ENCODE measurements around the gene ISM2.

The ISM2 gene

DNA sequence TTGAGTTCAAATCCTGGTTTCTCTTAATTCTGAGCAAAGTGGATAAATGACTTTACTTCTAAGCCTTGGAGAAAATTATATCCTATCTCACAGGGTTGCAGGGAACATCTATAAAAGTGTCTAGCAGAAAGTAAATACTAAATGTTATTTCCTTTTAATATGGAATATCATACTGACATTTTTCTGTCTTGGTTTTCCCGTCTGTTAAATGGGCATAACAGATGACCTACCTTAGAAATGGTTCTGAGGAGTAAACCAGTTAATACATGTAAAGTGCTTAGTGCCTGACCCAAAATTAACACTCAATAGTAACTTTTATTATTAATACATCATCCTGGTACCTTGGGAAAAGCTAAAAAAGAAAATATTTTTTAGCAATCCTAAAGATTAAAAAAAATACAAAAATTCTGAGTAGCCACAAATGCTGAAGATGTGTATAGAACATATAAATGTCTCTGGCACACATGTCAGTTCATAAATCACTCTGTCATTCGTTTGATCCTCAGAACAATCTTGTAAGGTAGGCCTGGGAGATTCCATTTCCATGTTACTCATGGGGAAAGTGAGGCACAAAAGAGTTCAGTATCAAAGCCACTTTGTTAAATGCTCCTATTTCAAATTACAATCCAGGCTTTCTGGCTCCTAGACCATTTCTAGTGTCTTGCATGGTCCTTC is 42.5 kb downstream of the ISM2 start:
- Histone ChIP-seq H3K9me3 (ENCODE audit: insufficient read depth, low read length) (no peaks in the 10 kb centered on the region), H3K9ac (ENCODE audit: low read length) (peak overlapping the region; percentile 90), H3K4me2 (ENCODE audit: low read length) (peak overlapping the region; percentile 96), H3K79me2 (ENCODE audit: low read length) (peaks cover 38% of the 10 kb centered on the region), H3K4me3 (ENCODE audit: low read length) (peak overlapping the region; percentile 98), H3K36me3 (replicated peaks; ENCODE audit: low read depth, low read length) (peaks cover 28% of the 10 kb centered on the region), H3K27ac (ENCODE audit: low read length) (no peak overlapping the region), H3K4me1 (ENCODE audit: low read length) (peaks cover 14% of the 10 kb centered on the region), H4K20me1 (ENCODE audit: insufficient read depth, low read length) (peaks cover 11% of the 10 kb centered on the region), H3K27me3 (ENCODE audit: low read depth, low read length) (no peaks in the 10 kb centered on the region), H2AFZ (ENCODE audit: low read depth, low read length) (no peak overlapping the region)
- TF ChIP-seq, protein P1, sequence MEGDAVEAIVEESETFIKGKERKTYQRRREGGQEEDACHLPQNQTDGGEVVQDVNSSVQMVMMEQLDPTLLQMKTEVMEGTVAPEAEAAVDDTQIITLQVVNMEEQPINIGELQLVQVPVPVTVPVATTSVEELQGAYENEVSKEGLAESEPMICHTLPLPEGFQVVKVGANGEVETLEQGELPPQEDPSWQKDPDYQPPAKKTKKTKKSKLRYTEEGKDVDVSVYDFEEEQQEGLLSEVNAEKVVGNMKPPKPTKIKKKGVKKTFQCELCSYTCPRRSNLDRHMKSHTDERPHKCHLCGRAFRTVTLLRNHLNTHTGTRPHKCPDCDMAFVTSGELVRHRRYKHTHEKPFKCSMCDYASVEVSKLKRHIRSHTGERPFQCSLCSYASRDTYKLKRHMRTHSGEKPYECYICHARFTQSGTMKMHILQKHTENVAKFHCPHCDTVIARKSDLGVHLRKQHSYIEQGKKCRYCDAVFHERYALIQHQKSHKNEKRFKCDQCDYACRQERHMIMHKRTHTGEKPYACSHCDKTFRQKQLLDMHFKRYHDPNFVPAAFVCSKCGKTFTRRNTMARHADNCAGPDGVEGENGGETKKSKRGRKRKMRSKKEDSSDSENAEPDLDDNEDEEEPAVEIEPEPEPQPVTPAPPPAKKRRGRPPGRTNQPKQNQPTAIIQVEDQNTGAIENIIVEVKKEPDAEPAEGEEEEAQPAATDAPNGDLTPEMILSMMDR (IDR thresholded peaks at IDR 0.05; ENCODE audit: low read depth, low read length): no peak
- no peak for TF ChIP-seq EZH2phosphoT487 (IDR thresholded peaks at IDR 0.05; ENCODE audit: low read depth)

DNA sequence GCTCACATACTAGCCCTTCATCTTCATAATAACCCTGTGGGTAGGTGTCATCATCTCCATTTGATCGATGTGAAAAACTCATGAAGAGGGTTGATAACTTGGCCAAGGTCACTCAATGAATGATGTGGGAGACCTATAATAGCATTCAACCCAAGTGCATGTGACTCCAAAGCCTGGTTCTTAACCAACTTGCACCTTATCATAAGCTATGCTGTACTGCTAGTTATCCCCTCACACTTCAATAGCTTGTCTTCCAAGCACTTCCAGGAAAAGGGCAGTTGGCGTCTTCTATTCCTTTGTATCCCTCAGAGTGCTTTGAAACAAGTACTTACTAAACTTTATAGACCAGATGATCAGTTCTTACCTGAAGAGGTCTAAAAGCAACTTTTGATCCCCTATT is 56.4 kb downstream of the ISM2 start:
- Histone ChIP-seq H3K9ac (ENCODE audit: low read length) (no peak overlapping the region), H3K79me2 (ENCODE audit: low read length) (no peaks in the 10 kb centered on the region), H3K27me3 (ENCODE audit: low read depth, low read length) (no peaks in the 10 kb centered on the region), H2AFZ (ENCODE audit: low read depth, low read length) (no peak overlapping the region), H3K4me3 (ENCODE audit: low read length) (no peak overlapping the region), H3K4me1 (ENCODE audit: low read length) (no peaks in the 10 kb centered on the region), H3K4me2 (ENCODE audit: low read length) (no peak overlapping the region), H3K36me3 (replicated peaks; ENCODE audit: low read depth, low read length) (peaks cover 30% of the 10 kb centered on the region), H3K27ac (ENCODE audit: low read length) (no peak overlapping the region), H4K20me1 (ENCODE audit: insufficient read depth, low read length) (no peaks in the 10 kb centered on the region), H3K9me3 (ENCODE audit: insufficient read depth, low read length) (no peaks in the 10 kb centered on the region)
- no peak for TF ChIP-seq EZH2phosphoT487 (IDR thresholded peaks at IDR 0.05; ENCODE audit: low read depth)
- TF ChIP-seq, protein P1 (IDR thresholded peaks at IDR 0.05; ENCODE audit: low read depth, low read length): no peak

DNA sequence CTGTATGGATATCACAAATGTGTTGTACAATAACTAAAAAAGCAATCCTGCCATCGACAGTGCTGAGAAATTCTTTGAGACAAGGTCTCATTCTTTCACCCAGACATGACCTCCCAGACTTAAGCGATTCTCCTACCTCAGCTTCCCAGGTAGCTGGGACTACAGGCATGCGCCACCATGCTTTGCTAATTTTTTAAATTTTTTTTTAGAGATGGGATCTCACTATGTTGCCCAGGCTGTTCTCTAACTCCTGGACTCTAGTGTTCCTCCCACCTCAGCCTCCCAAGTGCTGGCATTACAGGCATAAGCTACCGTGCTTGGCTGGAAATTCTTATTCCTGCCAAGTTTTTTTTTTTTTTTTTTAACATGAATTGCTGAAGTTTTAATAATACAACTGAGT is 58.8 kb downstream of the ISM2 start:
- H3K4me1 ChIP-seq (ENCODE audit: low read length): no peaks in the 10 kb centered on the region
- H2AFZ ChIP-seq (ENCODE audit: low read depth, low read length): no peak overlapping the region
- no peak overlapping the region for H3K4me2 ChIP-seq (ENCODE audit: low read length)
- no peak overlapping the region for H3K4me3 ChIP-seq (ENCODE audit: low read length)
- H4K20me1 ChIP-seq (ENCODE audit: insufficient read depth, low read length): no peaks in the 10 kb centered on the region
- no peaks in the 10 kb centered on the region for H3K9me3 ChIP-seq (ENCODE audit: insufficient read depth, low read length)
- no peaks in the 10 kb centered on the region for H3K27me3 ChIP-seq (ENCODE audit: low read depth, low read length)
- no peak for TF ChIP-seq EZH2phosphoT487 (IDR thresholded peaks at IDR 0.05; ENCODE audit: low read depth)
- TF ChIP-seq, protein P1 (IDR thresholded peaks at IDR 0.05; ENCODE audit: low read depth, low read length): no peak
- peaks cover 30% of the 10 kb centered on the region for H3K36me3 ChIP-seq (replicated peaks; ENCODE audit: low read depth, low read length)
- no peak overlapping the region for H3K27ac ChIP-seq (ENCODE audit: low read length)
- no peaks in the 10 kb centered on the region for H3K79me2 ChIP-seq (ENCODE audit: low read length)
- H3K9ac ChIP-seq (ENCODE audit: low read length): no peak overlapping the region

DNA sequence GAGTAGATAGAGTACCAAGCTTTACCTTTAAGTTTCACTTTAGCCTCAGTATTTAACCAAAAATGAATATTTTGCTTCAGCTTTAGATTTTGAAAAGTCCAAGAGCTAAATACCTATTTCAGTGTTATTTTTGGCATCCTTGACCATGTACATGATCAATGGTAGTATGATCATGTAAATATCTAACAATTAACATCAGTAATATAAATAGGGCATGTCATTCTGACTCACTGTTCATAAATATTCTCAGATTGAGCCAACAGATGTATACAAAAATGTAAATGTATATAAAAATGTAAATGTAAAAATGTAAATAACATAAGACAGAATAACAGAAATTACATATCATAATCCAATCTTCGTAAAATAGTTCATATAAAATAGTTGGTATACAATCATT is 60.0 kb downstream of the ISM2 start:
- H3K9me3 ChIP-seq (ENCODE audit: insufficient read depth, low read length): no peaks in the 10 kb centered on the region
- no peak overlapping the region for H3K4me3 ChIP-seq (ENCODE audit: low read length)
- no peaks in the 10 kb centered on the region for H3K27me3 ChIP-seq (ENCODE audit: low read depth, low read length)
- no peak overlapping the region for H3K9ac ChIP-seq (ENCODE audit: low read length)
- no peaks in the 10 kb centered on the region for H3K79me2 ChIP-seq (ENCODE audit: low read length)
- H2AFZ ChIP-seq (ENCODE audit: low read depth, low read length): no peak overlapping the region
- no peaks in the 10 kb centered on the region for H3K4me1 ChIP-seq (ENCODE audit: low read length)
- no peaks in the 10 kb centered on the region for H4K20me1 ChIP-seq (ENCODE audit: insufficient read depth, low read length)
- no peak for TF ChIP-seq EZH2phosphoT487 (IDR thresholded peaks at IDR 0.05; ENCODE audit: low read depth)
- TF ChIP-seq, protein P1 (IDR thresholded peaks at IDR 0.05; ENCODE audit: low read depth, low read length): no peak
- H3K36me3 ChIP-seq (replicated peaks; ENCODE audit: low read depth, low read length): peaks cover 34% of the 10 kb centered on the region
- no peak overlapping the region for H3K27ac ChIP-seq (ENCODE audit: low read length)
- no peak overlapping the region for H3K4me2 ChIP-seq (ENCODE audit: low read length)
